Smooth muscle cell (in vitro differentiated cells): Measurements from ENCODE around the gene BTBD1. TPM values are rescaled to one million over a fixed set of nuclear protein-coding genes. Genes with fewer than 3 reads are reported as not detected.
"Not testable (repeated sequence)": the region's sequence is repeated elsewhere in the genome, so short reads cannot be mapped to it uniquely, and the experiment has no call there.

ENCODE experiments used
- DNase-seq: peaks from one replicate; lab custom pipeline; 2025; ENCODE audit not compliant: unreplicated experiment; lab: John Stamatoyannopoulos, UW
- H2AFZ ChIP-seq: fragments of 200-600 bp; sonication (generic); 2 replicates; pipeline ENCODE4 v1.6.0; 2016; ENCODE audit warnings: antibody characterized with exemption, low read depth, mild to moderate bottlenecking
- H3F3A ChIP-seq: fragments of 200-600 bp; sonication (generic); 2 replicates; pipeline ENCODE4 v1.6.0; 2017; ENCODE audit warnings: antibody characterized with exemption, low read depth
- H3K27ac ChIP-seq: fragments of 200-600 bp; sonication (generic); 2 replicates; pipeline ENCODE4 v1.5.1; 2016; ENCODE audit warnings: low read depth, mild to moderate bottlenecking
- H3K27me3 ChIP-seq: fragments of 200-600 bp; sonication (generic); 2 replicates; pipeline ENCODE4 v1.6.1; 2016; ENCODE audit warnings: low read depth, mild to moderate bottlenecking
- H3K36me3 ChIP-seq: fragments of 200-600 bp; sonication (generic); 2 replicates; pipeline ENCODE4 v1.5.1; 2016; ENCODE audit warnings: low read depth
- H3K4me1 ChIP-seq: fragments of 200-600 bp; sonication (generic); 2 replicates; pipeline ENCODE4 v1.5.1; 2016; ENCODE audit warnings: low read depth
- H3K4me2 ChIP-seq: fragments of 200-600 bp; sonication (generic); 2 replicates; pipeline ENCODE4 v1.6.0; 2016; ENCODE audit warnings: mild to moderate bottlenecking
- H3K4me3 ChIP-seq: fragments of 200-600 bp; sonication (generic); 2 replicates; pipeline ENCODE4 v1.5.1; 2016; ENCODE audit warnings: mild to moderate bottlenecking
- H3K79me2 ChIP-seq: fragments of 200-600 bp; sonication (generic); 2 replicates; pipeline ENCODE4 v1.6.0; 2016; ENCODE audit warnings: low read depth, mild to moderate bottlenecking
- H3K9ac ChIP-seq: fragments of 200-600 bp; sonication (generic); 2 replicates; pipeline ENCODE4 v1.6.0; 2016; ENCODE audit warnings: low read depth
- H3K9me3 ChIP-seq: fragments of 200-600 bp; sonication (generic); replicated peaks from 2 replicates; pipeline ENCODE4 v1.5.1; 2016; ENCODE audit warnings: low read depth
- H4K20me1 ChIP-seq: fragments of 200-600 bp; sonication (generic); 2 replicates; pipeline ENCODE4 v1.6.0; 2016; ENCODE audit warnings: low read depth
- CTCF ChIP-seq: fragments of 200-600 bp; sonication (generic); IDR thresholded peaks from 2 replicates; pipeline ENCODE4 v1.5.1; 2017; ENCODE audit warnings: borderline replicate concordance, mild to moderate bottlenecking, antibody characterized with exemption; ENCODE audit not compliant: insufficient read depth, poor library complexity, severe bottlenecking
- WGBS: methylation state at CpG from one replicate; pipeline ENCODE4 v1.1.7; 2016; ENCODE audit warnings: low lambda C conversion rate; 5-methylcytosine and 5-hydroxymethylcytosine counted together
- polyA plus RNA-seq: library from polyadenylated mRNA; unstranded; fragments of >200 nt; fragmentation: Nextera tagmentation; extraction: Ambion mirVana; gene quantifications from 2 replicates; pipeline ENCODE4 v1.2.1, GENCODE V29; 2016
- total RNA-seq: library from RNA; depleted of rRNA; stranded (reverse); fragments of >200 nt; gene quantifications from 2 replicates; pipeline ENCODE4 v1.2.3, GENCODE V29; 2014

BTBD1 gene
- total and polyA plus RNA-seq, 2 experiments from 2014 or later, result 43.2 to 75.2 TPM

- no peak for TF ChIP-seq CTCF
- Histone ChIP-seq H3K9me3 (no peaks in the 10 kb centered on the region), H4K20me1 (no peaks in the 10 kb centered on the region), H2AFZ (no peak overlapping the region), H3K27me3 (peaks cover 93% of the 10 kb centered on the region), H3F3A (no peaks in the 10 kb centered on the region), H3K4me1 (no peaks in the 10 kb centered on the region), H3K4me3 (no peak overlapping the region), H3K79me2 (no peaks in the 10 kb centered on the region), H3K9ac (no peak overlapping the region), H3K36me3 (no peaks in the 10 kb centered on the region), H3K27ac (no peak overlapping the region), H3K4me2 (no peak overlapping the region)
- WGBS, result 87% methylated on average over 2 of the region's 2 CpGs
- DNase-seq, result no peak
Observed at GRCh38 chr15:83099290-83099689, 32.2 kb upstream of the BTBD1 start.

- DNase-seq, result no peak
- H3K79me2 ChIP-seq, result no peaks in the 10 kb centered on the region
- TF ChIP-seq CTCF, result no peak
- H3K27ac ChIP-seq, result no peak overlapping the region
- no peaks in the 10 kb centered on the region for H3K4me1 ChIP-seq
- peaks cover 95% of the 10 kb centered on the region for H3K27me3 ChIP-seq
- no peaks in the 10 kb centered on the region for H4K20me1 ChIP-seq
- H2AFZ ChIP-seq, result no peak overlapping the region
- H3K4me3 ChIP-seq, result no peak overlapping the region
- no peak overlapping the region for H3K4me2 ChIP-seq
- no peak overlapping the region for H3K9ac ChIP-seq
- no peaks in the 10 kb centered on the region for H3K36me3 ChIP-seq
- no peaks in the 10 kb centered on the region for H3F3A ChIP-seq
- H3K9me3 ChIP-seq, result no peaks in the 10 kb centered on the region
Observed at GRCh38 chr15:83098079-83098478, 31.0 kb upstream of the BTBD1 start.

GRCh38 chr15:83094583-83094982, 27.5 kb upstream of the BTBD1 start:
- Histone ChIP-seq H4K20me1 (no peaks in the 10 kb centered on the region), H2AFZ (no peak overlapping the region), H3K36me3 (no peaks in the 10 kb centered on the region), H3K9me3 (no peaks in the 10 kb centered on the region), H3K27ac (no peak overlapping the region), H3K9ac (no peak overlapping the region), H3K79me2 (no peaks in the 10 kb centered on the region), H3K27me3 (peaks cover 75% of the 10 kb centered on the region), H3K4me2 (no peak overlapping the region), H3F3A (no peaks in the 10 kb centered on the region), H3K4me3 (no peak overlapping the region), H3K4me1 (peaks cover 7% of the 10 kb centered on the region)
- DNase-seq, result no peak
- 90% methylated on average over 5 of the region's 5 CpGs for WGBS
- TF ChIP-seq CTCF, result no peak

- peaks cover 74% of the 10 kb centered on the region for H3K27me3 ChIP-seq
- no peak for TF ChIP-seq CTCF
- H3K9me3 ChIP-seq, result no peaks in the 10 kb centered on the region
- H4K20me1 ChIP-seq, result no peaks in the 10 kb centered on the region
- no peak overlapping the region for H3K4me3 ChIP-seq
- H3F3A ChIP-seq, result no peaks in the 10 kb centered on the region
- H3K36me3 ChIP-seq, result no peaks in the 10 kb centered on the region
- peak overlapping the region; percentile 15 for H3K27ac ChIP-seq
- peak overlapping the region; percentile 33 for H3K4me2 ChIP-seq
- 52% methylated on average over 4 of the region's 4 CpGs for WGBS
- DNase-seq, result no peak
- peaks cover 7% of the 10 kb centered on the region for H3K4me1 ChIP-seq
- H2AFZ ChIP-seq, result peak overlapping the region; percentile 30
- no peak overlapping the region for H3K9ac ChIP-seq
- no peaks in the 10 kb centered on the region for H3K79me2 ChIP-seq
Observed at GRCh38 chr15:83092309-83092976, 25.4 kb upstream of the BTBD1 start.

- 92% methylated on average over 3 of the region's 3 CpGs for WGBS
- not testable (repeated sequence) for H2AFZ ChIP-seq, H3K79me2 ChIP-seq
Observed at GRCh38 chr15:83091965-83092308, 24.9 kb upstream of the BTBD1 start.

More at GRCh38 chr15:83091965-83092308, 24.9 kb upstream of the BTBD1 start:
- not testable (repeated sequence) for H3F3A ChIP-seq, DNase-seq, H4K20me1 ChIP-seq, H3K4me3 ChIP-seq, H3K36me3 ChIP-seq, H3K9ac ChIP-seq, H3K9me3 ChIP-seq, H3K4me1 ChIP-seq
- Histone ChIP-seq H3K4me2 (peak overlapping the region; percentile 33), H3K27me3 (peaks cover 74% of the 10 kb centered on the region), H3K27ac (peak overlapping the region; percentile 15)
